ENCODE results near the gene ADRA2C. TPM values are rescaled to one million over a fixed set of nuclear protein-coding genes. Genes with fewer than 3 reads are reported as not detected.

Gene ADRA2C
- total RNA-seq (2021): not detected in 2 replicates
- Bru-seq, nascent RNA: not detected
- not detected for BruChase-seq, experiment 1, labeled RNA remaining after a 2-hour chase
- BruChase-seq, experiment 2, labeled RNA remaining after a 6-hour chase: not detected
- long read RNA-seq: 0 reads

DNA sequence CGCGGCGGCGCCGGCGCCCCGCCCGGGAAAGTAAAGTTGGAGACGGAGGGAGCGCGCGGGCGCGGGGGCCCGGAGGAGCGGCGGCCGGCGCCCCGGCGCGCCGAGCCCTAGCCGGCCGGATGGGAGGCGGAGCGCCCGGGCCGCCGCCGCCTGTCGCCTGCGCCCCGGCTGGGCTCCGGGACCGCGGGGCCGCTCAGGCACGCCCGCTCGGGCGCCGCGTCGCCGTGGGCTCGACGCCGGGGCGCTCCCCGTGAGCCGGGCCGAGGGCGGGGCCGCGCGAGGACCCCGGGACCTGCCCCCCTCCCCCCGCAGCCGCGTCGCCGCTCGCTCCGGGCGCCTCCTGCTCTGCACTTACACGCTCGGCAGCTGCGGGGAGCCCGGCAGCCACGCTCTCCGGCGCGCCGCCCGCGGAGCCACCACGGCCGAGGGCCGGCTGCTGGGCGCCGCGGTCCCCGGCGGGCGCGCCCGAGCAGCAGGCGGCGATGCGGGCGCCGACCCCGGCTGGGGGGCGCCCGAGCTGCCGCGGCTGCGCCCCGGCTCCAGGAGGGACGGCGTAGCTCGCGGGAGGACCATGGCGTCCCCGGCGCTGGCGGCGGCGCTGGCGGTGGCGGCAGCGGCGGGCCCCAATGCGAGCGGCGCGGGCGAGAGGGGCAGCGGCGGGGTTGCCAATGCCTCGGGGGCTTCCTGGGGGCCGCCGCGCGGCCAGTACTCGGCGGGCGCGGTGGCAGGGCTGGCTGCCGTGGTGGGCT lies at the start of gene ADRA2C:
Gene ADRA2C, plus strand, starts transcription at position 350 of the 749 bp plus-strand sequence. Its CDS starts 222 bp downstream, at position 572.
- no peak for DNase-seq
- no peak within 1 kb of the TSS for H3K27ac ChIP-seq
- intact Hi-C loops (cut with micrococcal nuclease; ENCODE audit: unreplicated experiment): no loop called here
- H3F3A ChIP-seq (ENCODE audit: insufficient read depth, low read depth): no peaks in the 10 kb centered on the region
- no peak within 1 kb of the TSS for H3K4me2 ChIP-seq
- H3K9me3 ChIP-seq (ENCODE audit: insufficient read depth, low read depth): no peaks in the 10 kb centered on the region
- no peak within 1 kb of the TSS for H2AFZ ChIP-seq
- no peaks in the 10 kb centered on the region for H3K36me3 ChIP-seq (ENCODE audit: low read depth)
- H3K27me3 ChIP-seq (ENCODE audit: insufficient read depth, low read depth): peaks cover 11% of the 10 kb centered on the region
- POLR2A ChIA-PET (ENCODE audit: unreplicated experiment): no interaction called here
- no peaks in the 10 kb centered on the region for H4K20me1 ChIP-seq (ENCODE audit: insufficient read depth)
- no peak within 1 kb of the TSS for H3K4me3 ChIP-seq
- no peaks in the 10 kb centered on the region for H3K4me1 ChIP-seq (replicated peaks; ENCODE audit: insufficient read depth)
- H3K79me2 ChIP-seq (ENCODE audit: low read depth): no peaks in the 10 kb centered on the region
- CTCF ChIA-PET: no interaction called here
- no peak for TF ChIP-seq CTCF (conservative IDR thresholded peaks at IDR 0.05)
- no peak for TF ChIP-seq EZH2 (IDR thresholded peaks at IDR 0.05; ENCODE audit: low read depth)
- no peaks in the 10 kb centered on the region for H3K9me2 ChIP-seq (ENCODE audit: insufficient read depth)
- no TSS peak for BruUV-seq (replicated peaks)

- Histone ChIP-seq H3K9me3 (ENCODE audit: insufficient read depth, low read depth) (no peaks in the 10 kb centered on the region), H2AFZ (no peak overlapping the region), H3K4me2 (no peak overlapping the region), H3K9me2 (ENCODE audit: insufficient read depth) (no peaks in the 10 kb centered on the region), H3K4me3 (no peak overlapping the region), H3K27me3 (ENCODE audit: insufficient read depth, low read depth) (peaks cover 74% of the 10 kb centered on the region), H3K79me2 (ENCODE audit: low read depth) (no peaks in the 10 kb centered on the region), H3F3A (ENCODE audit: insufficient read depth, low read depth) (no peaks in the 10 kb centered on the region), H4K20me1 (ENCODE audit: insufficient read depth) (no peaks in the 10 kb centered on the region), H3K36me3 (ENCODE audit: low read depth) (no peaks in the 10 kb centered on the region), H3K4me1 (replicated peaks; ENCODE audit: insufficient read depth) (no peaks in the 10 kb centered on the region), H3K27ac (no peak overlapping the region)
- TF ChIP-seq CTCF (conservative IDR thresholded peaks at IDR 0.05) (no peak), EZH2 (IDR thresholded peaks at IDR 0.05; ENCODE audit: low read depth) (no peak)
- intact Hi-C loops (cut with micrococcal nuclease; ENCODE audit: unreplicated experiment): no loop called here
- DNase-seq: no peak
- ChIA-PET POLR2A (ENCODE audit: unreplicated experiment) (no interaction called here), CTCF (no interaction called here)
- no TSS peak for BruUV-seq (replicated peaks)
Observed at GRCh38 chr4:3716631-3717235, 49.5 kb upstream of the ADRA2C start.

GRCh38 chr4:3717241-3717640 lies 48.9 kb upstream of the ADRA2C start:
- intact Hi-C loops (cut with micrococcal nuclease; ENCODE audit: unreplicated experiment): no loop called here
- Histone ChIP-seq H3K9me2 (ENCODE audit: insufficient read depth) (no peaks in the 10 kb centered on the region), H3K9me3 (ENCODE audit: insufficient read depth, low read depth) (no peaks in the 10 kb centered on the region), H3K4me2 (no peak overlapping the region), H4K20me1 (ENCODE audit: insufficient read depth) (no peaks in the 10 kb centered on the region), H3K27ac (no peak overlapping the region), H3F3A (ENCODE audit: insufficient read depth, low read depth) (no peaks in the 10 kb centered on the region), H3K79me2 (ENCODE audit: low read depth) (no peaks in the 10 kb centered on the region), H3K4me1 (replicated peaks; ENCODE audit: insufficient read depth) (no peaks in the 10 kb centered on the region), H2AFZ (no peak overlapping the region), H3K4me3 (no peak overlapping the region), H3K27me3 (ENCODE audit: insufficient read depth, low read depth) (peaks cover 75% of the 10 kb centered on the region), H3K36me3 (ENCODE audit: low read depth) (no peaks in the 10 kb centered on the region)
- POLR2A ChIA-PET (ENCODE audit: unreplicated experiment): no interaction called here
- BruUV-seq (replicated peaks): no TSS peak
- TF ChIP-seq CTCF (conservative IDR thresholded peaks at IDR 0.05): no peak
- no peak for TF ChIP-seq EZH2 (IDR thresholded peaks at IDR 0.05; ENCODE audit: low read depth)
- no peak for DNase-seq
- CTCF ChIA-PET: no interaction called here
